Activated B cell treated with CpG ODN at 0.5 μM for 24 hours (primary cell): ENCODE data around the gene PRKCH. TPM values are rescaled to one million over a fixed set of nuclear protein-coding genes. Genes with fewer than 3 reads are reported as not detected.

Experiments used
- ATAC-seq: fragments of 200-7000 bp; cut with Tn5 transposase; one replicate; pipeline ENCODE4 v1.10.0; 2021; ENCODE audit warnings: low read depth, mild to moderate bottlenecking, moderate library complexity
- CTCF ChIA-PET: fragments of 350-600 bp; sonication (Branson Sonifier 250); formaldehyde crosslinking; loops from one replicate; lab custom pipeline; 2021; ENCODE audit warnings: antibody characterized with exemption; lab: Charles Lee
- POLR2A ChIA-PET: fragments of 350-600 bp; sonication (Branson Sonifier 250); formaldehyde crosslinking; loops from one replicate; lab custom pipeline; 2021; ENCODE audit warnings: antibody characterized with exemption; lab: Charles Lee
- DNase-seq: peaks from one replicate; pipeline ENCODE4 v3.0.0; 2022
- H3K27ac Mint-ChIP-seq: one replicate; pipeline ENCODE4 v1.8.0; 2020; ENCODE audit warnings: mixed read lengths
- H3K27me3 Mint-ChIP-seq: one replicate; pipeline ENCODE4 v1.8.0; 2021; ENCODE audit warnings: mixed read lengths
- H3K36me3 Mint-ChIP-seq: one replicate; pipeline ENCODE4 v1.8.0; 2021; ENCODE audit warnings: low read depth, mixed read lengths
- H3K4me1 Mint-ChIP-seq: one replicate; pipeline ENCODE4 v1.8.0; 2021; ENCODE audit warnings: mixed read lengths
- H3K4me3 Mint-ChIP-seq: one replicate; pipeline ENCODE4 v1.8.0; 2020; ENCODE audit warnings: mild to moderate bottlenecking, mixed read lengths
- H3K9me3 Mint-ChIP-seq: one replicate; pipeline ENCODE4 v1.8.0; 2020; ENCODE audit warnings: mixed read lengths
- CTCF ChIP-seq: fragments of 200-600 bp; IDR thresholded peaks from one replicate; pipeline ENCODE4 v1.8.0; 2022; ENCODE audit warnings: antibody characterized with exemption, mild to moderate bottlenecking
- intact Hi-C: fragments of 100-400 bp; cut with micrococcal nuclease; formaldehyde crosslinking; loops from one replicate; pipeline ENCODE4 v1.15.1; 2024
- total RNA-seq: library from RNA; stranded (reverse); gene quantifications from 2 replicates; pipeline ENCODE4 v1.2.3, GENCODE V29; 2022

The PRKCH gene
- total RNA-seq, 1 donor from 2014 or later, result 4.6 TPM

- CTCF ChIA-PET, result no interaction called here
- Mint-ChIP-seq H3K4me1 (no peaks in the 10 kb centered on the region), H3K9me3 (no peaks in the 10 kb centered on the region), H3K27ac (no peak overlapping the region), H3K36me3 (no peaks in the 10 kb centered on the region), H3K27me3 (peaks cover 13% of the 10 kb centered on the region), H3K4me3 (no peak overlapping the region)
- ATAC-seq, result no peak
- no peak for DNase-seq
- intact Hi-C loops, result no loop called here
- no peak for TF ChIP-seq CTCF
- POLR2A ChIA-PET, result no interaction called here
These were observed 111.8 kb downstream of the PRKCH start for GRCh38 chr14:61433169-61433568.

GRCh38 chr14:61433828-61434227, 112.4 kb downstream of the PRKCH start:
- Mint-ChIP-seq H3K36me3 (no peaks in the 10 kb centered on the region), H3K9me3 (no peaks in the 10 kb centered on the region), H3K4me3 (no peak overlapping the region), H3K27me3 (peaks cover 12% of the 10 kb centered on the region), H3K27ac (no peak overlapping the region), H3K4me1 (peaks cover 5% of the 10 kb centered on the region)
- no peak for TF ChIP-seq CTCF
- POLR2A ChIA-PET, result no interaction called here
- DNase-seq, result no peak
- intact Hi-C loops, result no loop called here
- ATAC-seq, result no peak
- CTCF ChIA-PET, result no interaction called here

- no peaks in the 10 kb centered on the region for H3K36me3 Mint-ChIP-seq
- H3K27ac Mint-ChIP-seq, result no peak overlapping the region
- intact Hi-C loops, result no loop called here
- TF ChIP-seq CTCF, result no peak
- peaks cover 12% of the 10 kb centered on the region for H3K27me3 Mint-ChIP-seq
- ChIA-PET POLR2A (no interaction called here), CTCF (no interaction called here)
- H3K4me1 Mint-ChIP-seq, result peaks cover 9% of the 10 kb centered on the region
- ATAC-seq, result no peak
- DNase-seq, result no peak
- H3K4me3 Mint-ChIP-seq, result no peak overlapping the region
- no peaks in the 10 kb centered on the region for H3K9me3 Mint-ChIP-seq
These were observed 112.9 kb downstream of the PRKCH start for GRCh38 chr14:61434311-61434710.

GRCh38 chr14:61435563-61436337, 114.4 kb downstream of the PRKCH start:
- H3K27me3 Mint-ChIP-seq, result peaks cover 12% of the 10 kb centered on the region
- intact Hi-C loops, result loop anchor here (5.0 kb wide), 1 partner anchor 113 kb away; the partner anchor contains the start of gene PRKCH
- no peaks in the 10 kb centered on the region for H3K36me3 Mint-ChIP-seq
- no peak overlapping the region for H3K4me3 Mint-ChIP-seq
- H3K9me3 Mint-ChIP-seq, result no peaks in the 10 kb centered on the region
- peaks cover 18% of the 10 kb centered on the region for H3K4me1 Mint-ChIP-seq
- TF ChIP-seq CTCF, result no peak
- ChIA-PET CTCF (no interaction called here), POLR2A (no interaction called here)
- ATAC-seq, result no peak
- DNase-seq, result no peak
- H3K27ac Mint-ChIP-seq, result no peak overlapping the region

- POLR2A ChIA-PET, result no interaction called here
- no peak overlapping the region for H3K4me3 Mint-ChIP-seq
- intact Hi-C loops, result loop anchor here (5.0 kb wide), 1 partner anchor 115 kb away; the partner anchor contains the start of gene PRKCH
These were observed 116.0 kb downstream of the PRKCH start for GRCh38 chr14:61437381-61437780.

More at GRCh38 chr14:61437381-61437780, 116.0 kb downstream of the PRKCH start:
- DNase-seq (no peak), ATAC-seq (no peak)
- no peaks in the 10 kb centered on the region for H3K9me3 Mint-ChIP-seq
- TF ChIP-seq CTCF, result no peak
- H3K27ac Mint-ChIP-seq, result no peak overlapping the region
- CTCF ChIA-PET, result no interaction called here
- H3K4me1 Mint-ChIP-seq, result peaks cover 18% of the 10 kb centered on the region
- peaks cover 12% of the 10 kb centered on the region for H3K27me3 Mint-ChIP-seq
- no peaks in the 10 kb centered on the region for H3K36me3 Mint-ChIP-seq
